MM.1S (cell line): ENCODE data around the gene PDE11A.

Experiments
- EZH2 ChIP-seq: fragments of 300-600 bp; sonication (generic); optimal IDR thresholded peaks from 2 replicates; pipeline ENCODE3; 2017; ENCODE audit warnings: low read depth, mild to moderate bottlenecking, antibody characterized with exemption, low read length, mixed read lengths
- EZH2phosphoT487 ChIP-seq: fragments of 300-600 bp; sonication (generic); IDR thresholded peaks from 2 replicates; pipeline ENCODE4 v1.6.1; 2018; ENCODE audit warnings: antibody characterized with exemption, low read length
- TF ChIP-seq, protein P1 (sequence below): fragments of 300-600 bp; sonication (generic); IDR thresholded peaks from 2 replicates; pipeline ENCODE4 v1.5.1; 2016; ENCODE audit warnings: antibody characterized with exemption, low read length, mixed read lengths

DNA sequence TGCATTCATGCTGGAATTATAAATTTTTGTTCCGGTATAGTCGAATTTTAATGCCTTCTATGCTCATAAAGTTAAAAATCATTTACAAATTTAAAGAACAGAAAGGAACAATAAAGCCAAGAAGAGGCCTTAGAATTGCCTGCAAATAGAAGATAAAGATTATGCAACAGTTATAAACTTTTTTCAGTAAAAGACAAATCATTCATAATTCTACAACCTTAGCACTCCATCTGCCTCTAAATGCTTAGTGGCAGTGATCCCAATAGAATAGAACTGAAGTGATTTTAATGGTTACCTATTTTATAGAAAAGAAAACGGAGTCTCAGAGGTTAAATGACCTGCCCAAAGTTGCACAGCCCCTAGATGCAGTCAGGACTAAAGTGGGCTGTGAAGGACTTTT lies 468.8 kb downstream of the PDE11A start:
- no peak for TF ChIP-seq EZH2
- TF ChIP-seq, protein P1, sequence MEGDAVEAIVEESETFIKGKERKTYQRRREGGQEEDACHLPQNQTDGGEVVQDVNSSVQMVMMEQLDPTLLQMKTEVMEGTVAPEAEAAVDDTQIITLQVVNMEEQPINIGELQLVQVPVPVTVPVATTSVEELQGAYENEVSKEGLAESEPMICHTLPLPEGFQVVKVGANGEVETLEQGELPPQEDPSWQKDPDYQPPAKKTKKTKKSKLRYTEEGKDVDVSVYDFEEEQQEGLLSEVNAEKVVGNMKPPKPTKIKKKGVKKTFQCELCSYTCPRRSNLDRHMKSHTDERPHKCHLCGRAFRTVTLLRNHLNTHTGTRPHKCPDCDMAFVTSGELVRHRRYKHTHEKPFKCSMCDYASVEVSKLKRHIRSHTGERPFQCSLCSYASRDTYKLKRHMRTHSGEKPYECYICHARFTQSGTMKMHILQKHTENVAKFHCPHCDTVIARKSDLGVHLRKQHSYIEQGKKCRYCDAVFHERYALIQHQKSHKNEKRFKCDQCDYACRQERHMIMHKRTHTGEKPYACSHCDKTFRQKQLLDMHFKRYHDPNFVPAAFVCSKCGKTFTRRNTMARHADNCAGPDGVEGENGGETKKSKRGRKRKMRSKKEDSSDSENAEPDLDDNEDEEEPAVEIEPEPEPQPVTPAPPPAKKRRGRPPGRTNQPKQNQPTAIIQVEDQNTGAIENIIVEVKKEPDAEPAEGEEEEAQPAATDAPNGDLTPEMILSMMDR = no peak
- no peak for TF ChIP-seq EZH2phosphoT487
